Pons (tissue), 1 donor: ENCODE results near the gene ZNF784.

Experiments used
- DNase-seq: peaks from one replicate; pipeline ENCODE4 v3.0.0-alpha.2; 2016; ENCODE audit warnings: low spot score

Gene ZNF784

DNA sequence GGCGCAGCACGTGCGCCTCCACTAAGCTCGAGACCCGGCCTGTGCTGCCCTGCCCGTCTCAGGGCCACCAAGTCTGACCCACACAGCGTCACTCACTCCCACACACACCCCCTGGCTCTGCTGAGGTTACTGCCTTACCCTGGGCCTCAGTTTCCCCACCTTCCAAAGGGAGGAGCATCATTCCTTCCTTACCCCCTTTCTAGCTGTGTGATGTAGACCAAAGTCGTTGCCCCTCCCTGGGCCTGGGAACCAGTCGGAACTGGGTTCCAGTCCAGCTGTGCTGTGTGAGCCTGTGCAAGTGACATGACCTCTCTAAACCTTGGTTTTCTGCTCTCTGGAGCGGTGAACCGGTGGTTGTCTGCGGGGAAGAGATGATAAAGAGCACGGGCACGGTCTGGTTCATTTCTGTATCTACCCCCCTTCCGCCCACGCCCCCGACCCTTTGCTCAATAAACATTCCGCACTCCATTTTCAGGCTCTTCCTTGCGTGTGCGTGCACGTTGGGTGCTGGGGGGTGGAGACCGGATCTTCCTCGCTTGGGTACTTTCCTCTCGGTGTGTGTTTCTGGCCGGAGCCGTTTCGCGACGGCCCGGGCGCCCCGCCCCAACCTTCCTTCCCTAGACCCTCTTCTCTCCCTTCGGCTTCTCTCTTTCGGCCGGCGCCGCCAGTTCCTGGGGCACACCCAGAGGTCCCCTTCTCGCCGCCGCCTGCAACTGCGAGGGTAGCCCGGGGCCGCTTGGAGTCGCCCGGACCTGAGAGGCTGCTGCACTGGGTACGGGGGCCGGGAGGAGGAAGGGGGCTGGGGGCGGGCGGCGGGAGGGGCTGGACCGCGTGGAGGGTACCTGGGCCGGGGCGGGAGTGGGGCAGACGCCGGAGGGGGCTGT lies 18.9 kb upstream of the ZNF784 start, which contains the start of gene ZNF581:
ZNF581 (plus strand) TSS at position 647 of the 884 bp plus-strand sequence. CDS start 923 bp downstream, outside the sequence.
- no peak for DNase-seq

DNA sequence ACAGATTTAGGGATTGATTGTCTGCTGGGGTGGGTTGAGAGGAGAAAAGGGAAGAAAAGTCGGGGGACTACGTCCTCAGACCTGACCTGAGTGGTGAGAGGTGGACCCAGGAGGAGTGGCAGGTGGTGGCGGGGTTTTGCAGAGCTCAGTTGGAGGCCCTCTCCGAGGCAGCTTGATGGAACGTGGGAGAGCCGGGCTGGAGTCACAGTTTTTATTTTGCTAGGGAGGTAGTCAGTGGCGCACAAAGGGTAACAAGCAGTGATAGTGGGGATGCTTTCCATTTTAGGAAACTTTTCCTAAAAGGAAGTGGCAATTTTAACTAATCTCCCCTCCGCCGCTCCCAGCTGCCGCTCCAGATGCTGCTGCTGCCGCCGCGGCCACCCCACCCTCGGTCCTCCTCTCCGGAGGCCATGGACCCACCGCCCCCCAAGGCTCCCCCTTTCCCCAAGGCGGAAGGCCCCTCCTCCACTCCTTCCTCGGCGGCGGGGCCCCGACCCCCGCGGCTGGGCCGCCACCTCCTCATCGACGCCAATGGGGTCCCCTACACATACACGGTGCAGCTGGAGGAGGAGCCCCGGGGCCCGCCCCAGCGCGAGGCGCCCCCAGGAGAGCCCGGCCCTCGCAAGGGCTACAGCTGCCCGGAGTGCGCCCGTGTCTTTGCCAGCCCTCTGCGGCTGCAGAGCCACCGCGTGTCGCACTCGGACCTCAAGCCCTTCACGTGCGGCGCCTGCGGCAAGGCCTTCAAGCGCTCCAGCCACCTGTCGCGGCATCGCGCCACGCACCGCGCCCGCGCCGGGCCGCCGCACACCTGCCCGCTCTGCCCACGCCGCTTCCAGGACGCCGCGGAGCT lies 18.0 kb upstream of the ZNF784 start:
- no peak for DNase-seq

- DNase-seq, result no peak
Measured at GRCh38 chr19:55641426-55642152, 17.2 kb upstream of the ZNF784 start.

DNA sequence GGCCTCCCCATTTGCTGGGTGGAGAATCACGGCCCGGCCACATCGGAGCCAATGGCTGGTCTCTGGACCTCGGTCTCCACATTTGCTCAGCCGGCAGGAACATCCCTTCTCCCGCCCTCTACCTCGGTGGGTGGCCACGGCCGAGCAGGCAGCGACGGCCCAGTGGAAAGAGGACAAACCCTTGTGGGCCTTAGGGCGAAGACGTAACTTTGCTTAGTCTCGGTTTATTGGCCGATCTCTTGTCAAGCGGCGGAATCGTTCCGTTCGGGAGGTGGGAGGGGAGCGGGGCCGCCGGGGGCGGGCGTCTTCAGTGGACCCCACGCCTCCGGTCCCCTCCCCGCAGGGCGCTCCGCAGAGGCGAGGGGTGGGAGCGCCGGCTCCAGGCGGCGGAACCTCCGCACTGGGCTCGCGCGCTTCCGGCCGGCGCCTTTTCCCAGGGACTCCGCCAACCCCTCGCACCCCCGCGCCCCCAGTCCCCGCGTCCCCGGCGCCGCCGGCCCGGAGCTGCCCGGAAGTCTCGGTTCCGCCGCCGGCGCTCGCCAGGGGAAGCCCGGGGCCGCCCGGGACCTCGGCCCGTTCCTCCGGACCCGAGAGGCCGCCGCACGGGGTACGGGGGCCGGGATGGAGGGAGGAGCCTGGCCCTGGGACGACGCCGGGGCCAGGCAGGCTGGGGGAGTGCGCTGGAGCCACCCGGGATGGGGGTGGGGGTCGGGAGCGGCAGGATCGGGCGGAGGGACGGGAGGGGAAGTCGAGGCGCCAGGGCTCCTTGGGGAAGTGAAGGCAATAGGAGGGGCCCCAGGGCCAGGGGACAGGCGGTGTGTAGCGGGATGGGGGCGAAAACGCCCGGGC lies 16.4 kb upstream of the ZNF784 start, which contains the start of gene ZNF580:
ZNF580 (plus strand) TSS at position 426 of the 849 bp plus-strand sequence. CDS start 1,507 bp downstream, outside the sequence.
- no peak for DNase-seq

DNA sequence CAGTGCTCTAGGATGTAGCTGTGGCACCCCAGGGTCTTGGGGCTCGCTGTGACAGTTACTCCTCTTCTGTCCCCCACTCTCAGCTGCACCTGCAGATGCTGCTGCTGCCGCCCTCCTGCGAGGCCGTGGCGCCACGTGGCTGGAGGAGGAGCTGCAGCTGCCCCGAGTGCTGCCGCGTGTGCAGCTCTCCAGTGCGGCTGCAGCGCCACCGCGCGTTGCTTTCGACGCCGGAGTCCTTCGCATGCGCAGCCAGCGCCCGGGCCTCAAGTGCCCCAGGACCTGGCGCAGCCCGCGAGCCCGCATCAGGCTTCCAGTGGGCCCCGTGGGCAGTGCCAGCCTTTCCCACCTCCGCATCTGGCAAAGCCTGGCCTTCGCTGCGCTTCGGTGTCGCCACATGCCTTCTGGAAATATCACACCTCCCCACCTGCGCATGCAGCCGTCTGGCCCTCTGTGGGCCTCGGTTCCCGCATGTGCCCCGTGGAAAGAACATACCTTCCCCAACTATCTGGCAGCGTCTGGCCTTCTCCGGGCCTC lies 15.7 kb upstream of the ZNF784 start:
- no peak for DNase-seq

DNA sequence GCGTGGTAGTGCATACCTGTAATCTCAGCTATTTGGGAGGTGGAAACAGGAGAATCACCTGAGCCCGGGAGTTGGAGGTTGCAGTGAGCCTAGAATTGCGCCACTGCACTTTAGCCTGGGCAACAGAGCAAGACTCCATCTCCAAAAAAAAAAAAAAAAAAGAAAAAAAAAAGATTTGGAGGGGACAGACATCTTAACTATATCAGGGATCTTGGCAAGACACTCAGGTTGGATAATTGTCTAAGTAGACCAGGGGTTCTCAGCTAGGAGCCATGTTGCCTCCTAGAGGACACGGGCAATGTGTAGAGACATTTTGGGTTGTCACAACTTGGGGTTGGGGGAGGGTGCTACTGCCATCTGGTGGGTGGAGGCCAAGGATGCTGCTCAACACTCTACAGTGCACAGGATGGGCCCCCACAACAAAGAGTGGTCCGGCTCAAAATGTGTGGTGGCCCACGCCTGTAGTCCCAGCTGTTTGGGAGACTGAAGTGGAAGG lies 14.5 kb upstream of the ZNF784 start:
- no peak for DNase-seq

DNA sequence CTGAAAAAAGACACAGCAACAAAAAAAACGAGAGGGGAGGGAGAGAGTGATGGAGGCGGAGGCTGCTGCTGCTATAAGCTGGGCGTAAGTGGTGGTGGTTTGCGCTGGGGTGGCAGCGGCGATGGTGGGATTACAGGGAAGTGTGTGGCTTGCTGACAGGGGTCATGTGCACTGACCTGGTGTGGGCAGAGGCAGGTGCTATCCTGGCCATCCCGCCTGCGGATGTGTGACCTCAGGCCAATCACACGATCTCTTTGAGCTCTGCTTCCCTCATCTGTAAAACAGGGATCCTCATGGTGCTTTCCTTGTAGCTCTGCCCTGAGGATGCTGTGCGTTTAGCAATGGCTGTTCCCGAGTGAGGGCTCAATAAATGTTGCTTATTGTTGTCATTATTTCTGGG lies 13.2 kb upstream of the ZNF784 start:
- DNase-seq, result no peak

DNA sequence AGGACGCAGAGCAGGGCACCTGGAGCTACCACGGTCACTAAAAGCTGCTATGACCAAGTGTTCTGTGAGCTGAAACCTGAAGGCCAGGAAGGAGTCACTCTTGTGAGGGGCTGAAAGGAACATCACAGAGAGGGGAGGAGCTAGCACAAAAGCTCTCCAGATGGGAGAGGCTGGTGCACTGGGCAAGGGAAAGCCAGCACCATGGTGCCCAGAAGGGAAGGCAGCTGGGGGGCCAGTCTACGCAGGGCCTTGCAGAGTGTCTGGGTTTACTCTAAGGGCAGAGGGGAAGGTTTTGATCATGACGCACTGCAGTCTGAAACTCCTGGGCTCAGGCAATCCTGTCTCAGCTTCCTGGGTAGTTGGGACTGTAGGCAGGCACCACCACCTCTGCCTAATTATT lies 12.4 kb upstream of the ZNF784 start:
- DNase-seq, result no peak

GRCh38 chr19:55635856-55636440 lies 11.6 kb upstream of the ZNF784 start:
- DNase-seq, result no peak

GRCh38 chr19:55635334-55635717 lies 11.0 kb upstream of the ZNF784 start:
- no peak for DNase-seq

- no peak for DNase-seq
Measured at GRCh38 chr19:55633861-55634260, 9.5 kb upstream of the ZNF784 start.

- DNase-seq, result peak; percentile 97
Measured at GRCh38 chr19:55632463-55632834, 8.1 kb upstream of the ZNF784 start.

DNA sequence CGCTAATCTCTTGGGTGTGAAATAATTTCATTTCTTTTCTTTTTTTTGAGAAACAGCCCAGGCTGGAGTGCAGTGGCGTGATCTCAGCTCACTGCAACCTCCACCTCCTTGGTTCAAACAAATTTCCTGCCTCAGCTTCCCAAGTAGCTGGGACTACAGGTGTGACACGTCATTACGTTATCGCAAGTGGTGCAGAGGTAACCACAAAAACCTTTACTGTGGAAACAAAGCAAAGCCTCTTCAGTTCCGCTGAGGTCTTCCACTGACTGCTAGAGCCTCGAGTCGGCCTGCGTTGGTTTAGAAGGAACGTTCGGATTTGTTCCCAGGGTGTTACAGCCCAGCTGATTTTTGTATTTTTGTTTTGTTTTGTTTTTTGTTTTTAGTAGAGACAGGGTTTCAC lies 2.0 kb upstream of the ZNF784 start:
- DNase-seq, result no peak

- DNase-seq, result no peak
Measured at GRCh38 chr19:55625004-55625326, 599 bp upstream of the ZNF784 start.

GRCh38 chr19:55623561-55623960 lies 805 bp downstream of the ZNF784 start:
- no peak for DNase-seq

- DNase-seq, result no peak
Measured at GRCh38 chr19:55623130-55623529, 1.2 kb downstream of the ZNF784 start.

DNA sequence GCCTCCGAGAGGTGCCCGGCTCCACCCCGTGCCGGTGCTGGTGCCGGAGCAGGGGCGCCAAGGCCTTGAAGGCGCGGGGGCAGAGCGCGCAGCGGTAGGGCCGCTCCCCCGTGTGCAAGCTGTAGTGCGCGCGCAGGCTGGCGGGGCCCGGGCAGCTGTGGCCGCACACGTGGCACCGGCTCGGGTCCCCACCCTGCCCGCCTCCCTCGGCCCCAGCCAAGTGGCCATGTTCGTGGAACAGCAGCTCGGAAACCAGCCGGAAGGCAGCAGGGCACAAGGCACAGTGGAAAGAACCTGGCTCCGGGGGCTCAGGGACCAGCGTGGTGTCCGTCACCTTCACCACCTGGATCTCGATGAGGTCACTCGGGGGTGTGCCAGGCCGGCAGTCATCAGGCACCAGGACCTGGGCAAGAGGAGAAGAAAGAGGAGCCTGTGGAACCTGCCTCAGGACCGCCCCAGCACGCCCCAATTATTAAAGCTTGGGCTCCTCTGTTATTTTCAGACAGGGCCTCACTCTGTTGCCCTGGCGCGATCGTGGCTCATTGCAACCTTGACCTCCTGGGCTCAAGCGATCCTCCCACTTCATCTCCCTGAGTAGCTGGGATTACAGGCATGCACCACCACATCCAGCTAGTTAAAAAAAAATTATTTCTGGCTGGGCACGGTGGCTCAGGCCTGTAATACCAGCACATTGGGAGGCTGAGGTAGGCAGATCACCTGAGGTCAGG lies 2.0 kb downstream of the ZNF784 start:
- no peak for DNase-seq

DNA sequence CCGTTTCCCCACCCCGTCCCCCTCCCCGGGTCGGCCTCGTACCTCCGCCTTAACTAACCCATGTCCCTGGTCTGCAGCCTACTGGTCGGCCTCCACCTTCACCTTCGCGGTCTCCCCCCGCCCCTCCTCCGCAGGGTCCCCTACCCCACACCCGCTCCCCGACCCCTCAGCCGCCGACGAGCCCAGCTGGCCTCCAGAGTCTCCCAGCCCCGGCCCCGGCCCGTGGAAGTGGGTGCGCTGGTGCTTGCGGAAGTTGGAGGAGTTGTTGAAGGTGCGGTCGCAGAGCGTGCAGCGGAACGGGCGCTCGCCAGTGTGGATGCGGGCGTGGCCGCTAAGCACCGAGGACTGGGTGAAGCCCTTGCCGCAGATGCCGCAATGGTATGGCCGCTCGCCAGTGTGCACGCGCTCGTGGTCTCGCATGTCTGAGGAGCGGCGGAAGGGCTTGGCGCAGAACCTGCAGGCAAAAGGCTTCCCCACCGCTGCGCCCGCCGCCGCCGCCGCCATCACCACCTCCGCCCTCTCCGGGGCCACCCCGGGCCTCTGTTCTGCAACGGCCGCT lies 2.6 kb downstream of the ZNF784 start:
- DNase-seq, result no peak

- no peak for DNase-seq
Measured at GRCh38 chr19:55621205-55621672, 3.1 kb downstream of the ZNF784 start.
